SKM-1 treated with dmso at 0.1 percent for 144 hours (cell line): Measurements from ENCODE around the gene SIPA1L3.
"Not testable (repeated sequence)": the region's sequence is repeated elsewhere in the genome, so short reads cannot be mapped to it uniquely, and the experiment has no call there.

ENCODE experiments used
- DNase-seq: peaks from one replicate; lab custom pipeline; 2025; ENCODE audit not compliant: unreplicated experiment; lab: John Stamatoyannopoulos, UW

SIPA1L3 gene

GRCh38 chr19:37906869-37907734 lies at the start of gene SIPA1L3:
TSS of gene SIPA1L3 (plus strand) at chr19:37907208. CDS start at chr19:38081566, 174,358 bp downstream.
- peak; percentile 94 for DNase-seq

GRCh38 chr19:37864501-37864900 lies 42.5 kb upstream of the SIPA1L3 start:
- DNase-seq, result no peak

- not testable (repeated sequence) for DNase-seq
Measured at GRCh38 chr19:37865930-37866329, 41.1 kb upstream of the SIPA1L3 start.

- no peak for DNase-seq
Measured at GRCh38 chr19:37867831-37868230, 39.2 kb upstream of the SIPA1L3 start.

- DNase-seq, result no peak
Measured at GRCh38 chr19:37869766-37870340, 37.2 kb upstream of the SIPA1L3 start.

GRCh38 chr19:37872383-37872782 lies 34.6 kb upstream of the SIPA1L3 start:
- DNase-seq, result no peak

- no peak for DNase-seq
Measured at GRCh38 chr19:37874784-37875183, 32.2 kb upstream of the SIPA1L3 start.

- DNase-seq, result no peak
Measured at GRCh38 chr19:37876032-37876431, 31.0 kb upstream of the SIPA1L3 start.

GRCh38 chr19:37877147-37877546 lies 29.9 kb upstream of the SIPA1L3 start:
- DNase-seq, result no peak

- DNase-seq, result no peak
Measured at GRCh38 chr19:37885392-37885791, 21.6 kb upstream of the SIPA1L3 start.

GRCh38 chr19:37886571-37886970 lies 20.4 kb upstream of the SIPA1L3 start:
- DNase-seq, result no peak

- DNase-seq, result no peak
Measured at GRCh38 chr19:37893845-37894575, 13.0 kb upstream of the SIPA1L3 start.

GRCh38 chr19:37896180-37896579 lies 10.8 kb upstream of the SIPA1L3 start:
- no peak for DNase-seq

GRCh38 chr19:37899453-37899852 lies 7.6 kb upstream of the SIPA1L3 start:
- no peak for DNase-seq

- no peak for DNase-seq
Measured at GRCh38 chr19:37899966-37900365, 7.0 kb upstream of the SIPA1L3 start.

- peak; percentile 70 for DNase-seq
Measured at GRCh38 chr19:37902668-37903067, 4.3 kb upstream of the SIPA1L3 start.

GRCh38 chr19:37903096-37903495 lies 3.9 kb upstream of the SIPA1L3 start:
- DNase-seq, result no peak

- DNase-seq, result no peak
Measured at GRCh38 chr19:37905946-37906868, 801 bp upstream of the SIPA1L3 start, which contains the start of gene WDR87. TSS of gene WDR87 (minus strand) at chr19:37906594. CDS start at chr19:37898239, 8,355 bp downstream.

GRCh38 chr19:37907735-37908455 lies 887 bp downstream of the SIPA1L3 start:
- DNase-seq, result no peak

GRCh38 chr19:37909661-37910199 lies 2.7 kb downstream of the SIPA1L3 start:
- no peak for DNase-seq
